Muscle of leg (tissue), 11 donors: ENCODE data around the gene MXD1. TPM values are rescaled to one million over a fixed set of nuclear protein-coding genes. Genes with fewer than 3 reads are reported as not detected.
A peak's percentile ranks its signal among the peaks of the same experiment; 100 is the strongest.

Experiments used
- DNase-seq: peaks from one replicate; pipeline ENCODE4 v3.0.0; 2013
- H3K27ac ChIP-seq: one replicate; pipeline ENCODE4 v1.5.1; 2013; ENCODE audit warnings: mild to moderate bottlenecking, low read length, control low read depth
- H3K27me3 ChIP-seq: one replicate; pipeline ENCODE4 v1.6.1; 2013; ENCODE audit warnings: low read length; ENCODE audit not compliant: control insufficient read depth, insufficient read depth
- H3K36me3 ChIP-seq: one replicate; pipeline ENCODE4 v1.6.1; 2013; ENCODE audit warnings: low read length; ENCODE audit not compliant: control insufficient read depth, insufficient read depth
- H3K4me1 ChIP-seq: one replicate; pipeline ENCODE4 v1.6.1; 2013; ENCODE audit warnings: low read length; ENCODE audit not compliant: control insufficient read depth, insufficient read depth
- H3K4me3 ChIP-seq: one replicate; pipeline ENCODE4 v1.5.1; 2013; ENCODE audit warnings: low read length, control low read depth
- H3K9me3 ChIP-seq: replicated peaks from 2 replicates; pipeline ENCODE4 v1.6.1; 2013; ENCODE audit warnings: low read depth, low read length; ENCODE audit not compliant: control insufficient read depth
- WGBS: methylation state at CpG from one replicate; pipeline ENCODE4 v1.1.5; 2013; ENCODE audit warnings: missing lambda C conversion rate; ENCODE audit not compliant: insufficient coverage; 5-methylcytosine and 5-hydroxymethylcytosine counted together
- polyA plus RNA-seq, 8 donors: library from polyadenylated mRNA; unstranded; fragments of 120-200 nt; gene quantifications; one replicate each; pipeline versions ENCODE4 v1.2.1 to v1.2.3, GENCODE V29; 2013; ENCODE audit warnings: inconsistent platforms in 1 of 8, low replicate concordance in 1 of 8; ENCODE audit not compliant: insufficient read length in 8 of 8, insufficient read depth in 1 of 8
- total RNA-seq: library from RNA; stranded (reverse); fragments of 120-200 nt; gene quantifications from one replicate; pipeline ENCODE4 v1.2.4, GENCODE V29; 2013

MXD1 gene
- total and polyA plus RNA-seq, 9 donors: 2.7 to 7.2 (median 4.6) TPM

DNA sequence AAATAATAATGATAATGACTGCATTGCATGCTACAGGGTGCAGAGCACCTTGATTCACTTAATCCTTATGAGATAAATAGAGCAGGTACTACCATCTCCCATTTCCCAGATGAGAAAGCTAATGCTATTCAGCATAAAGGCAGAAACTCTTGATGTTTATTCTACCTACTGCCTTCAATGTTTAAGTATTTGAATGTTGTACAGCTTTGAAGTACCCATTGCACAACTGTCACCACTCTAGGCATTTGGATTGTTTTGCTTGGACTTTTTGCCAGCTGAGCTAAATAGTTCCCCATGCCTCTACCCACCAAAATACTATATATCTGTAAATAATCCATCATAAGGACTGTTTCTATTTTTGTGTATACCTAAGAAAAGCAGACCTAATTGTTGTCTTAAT is 7.7 kb upstream of the MXD1 start:
- Histone ChIP-seq H3K4me1 (no peaks in the 10 kb centered on the region), H3K36me3 (peaks cover 35% of the 10 kb centered on the region)

DNA sequence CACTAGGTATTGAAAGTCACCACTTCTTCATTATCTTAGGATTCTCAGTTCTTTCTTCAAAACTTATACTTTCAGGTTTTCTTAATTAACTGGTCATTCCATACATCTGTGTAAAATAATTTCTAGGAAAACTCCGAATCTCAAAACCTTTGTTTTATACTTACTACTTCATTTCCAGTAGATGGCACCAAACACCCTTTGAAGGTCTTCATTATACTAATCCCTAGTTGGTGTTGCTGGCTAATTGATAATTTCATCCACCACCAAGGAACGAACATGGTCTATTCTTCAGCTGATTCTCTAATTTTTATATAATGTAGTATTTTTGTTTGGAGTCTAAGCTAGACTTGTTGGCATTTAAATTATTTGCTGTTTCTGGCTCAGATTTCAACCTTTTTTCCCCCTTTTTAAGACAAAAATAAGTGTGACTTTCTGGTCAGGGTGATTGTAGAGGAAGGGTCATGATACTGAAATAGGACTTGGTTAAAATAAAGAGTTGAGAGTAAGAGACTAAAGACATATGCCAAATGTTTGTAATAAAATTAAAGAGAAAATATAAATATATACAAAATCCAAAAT is 2.8 kb upstream of the MXD1 start:
- Histone ChIP-seq H3K36me3 (peaks cover 19% of the 10 kb centered on the region), H3K4me3 (no peak overlapping the region), H3K27ac (peak overlapping the region; percentile 33), H3K4me1 (peaks cover 4% of the 10 kb centered on the region), H3K9me3 (no peaks in the 10 kb centered on the region), H3K27me3 (no peaks in the 10 kb centered on the region)
- DNase-seq: peak; percentile 78
- no CpG with 5 or more reads among the region's 2 CpGs for WGBS

More for the DNA sequence above, 7.7 kb upstream of the MXD1 start:
- Histone ChIP-seq H3K27me3 (no peaks in the 10 kb centered on the region), H3K9me3 (no peaks in the 10 kb centered on the region), H3K4me3 (no peak overlapping the region), H3K27ac (no peak overlapping the region)
- no peak for DNase-seq

DNA sequence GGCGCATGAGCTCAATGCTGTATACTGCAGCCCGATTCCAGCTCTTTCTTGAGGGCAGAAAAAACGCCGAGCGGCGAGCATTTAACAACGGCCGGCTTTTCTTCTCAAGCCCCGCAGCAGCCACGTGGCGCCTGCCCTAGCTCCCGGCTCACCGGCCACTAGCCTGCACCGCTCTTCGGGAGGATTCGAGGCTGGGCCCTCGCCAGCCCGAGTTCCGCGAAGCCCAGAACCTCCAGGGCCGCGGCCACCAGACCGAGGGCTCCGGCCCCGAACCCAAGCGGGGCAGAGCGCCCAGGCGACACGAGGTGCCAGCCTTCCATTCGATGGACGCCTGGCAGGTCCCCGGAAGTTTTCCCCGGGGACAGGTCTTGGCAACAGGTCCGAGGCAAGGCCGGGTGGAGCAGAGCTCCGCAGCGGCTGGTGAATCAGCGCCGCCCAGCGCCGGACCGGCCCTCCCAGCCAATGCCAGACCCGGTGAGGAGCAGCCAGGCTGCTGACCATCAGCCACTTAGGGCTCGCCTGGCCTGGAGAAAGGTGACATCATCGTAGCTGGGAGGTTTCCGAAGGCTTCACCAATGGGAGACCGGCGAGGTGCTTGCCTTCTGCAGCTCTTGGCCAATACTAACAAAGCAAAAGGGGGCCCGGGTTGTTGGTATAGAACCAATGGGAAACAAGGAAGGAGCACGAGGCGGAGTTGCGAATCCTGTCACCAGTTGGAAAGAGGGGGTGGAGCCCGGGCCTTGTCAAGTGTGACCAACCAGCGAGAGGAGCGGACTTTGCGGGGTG is 552 bp upstream of the MXD1 start:
- Histone ChIP-seq H3K36me3 (peaks cover 4% of the 10 kb centered on the region), H3K27me3 (no peaks in the 10 kb centered on the region), H3K9me3 (no peaks in the 10 kb centered on the region), H3K4me3 (peak overlapping the region; percentile 91), H3K27ac (peak overlapping the region; percentile 99), H3K4me1 (peaks cover 4% of the 10 kb centered on the region)
- WGBS: under 1% methylated on average over 54 of the region's 56 CpGs
- DNase-seq: peak; percentile 100

DNA sequence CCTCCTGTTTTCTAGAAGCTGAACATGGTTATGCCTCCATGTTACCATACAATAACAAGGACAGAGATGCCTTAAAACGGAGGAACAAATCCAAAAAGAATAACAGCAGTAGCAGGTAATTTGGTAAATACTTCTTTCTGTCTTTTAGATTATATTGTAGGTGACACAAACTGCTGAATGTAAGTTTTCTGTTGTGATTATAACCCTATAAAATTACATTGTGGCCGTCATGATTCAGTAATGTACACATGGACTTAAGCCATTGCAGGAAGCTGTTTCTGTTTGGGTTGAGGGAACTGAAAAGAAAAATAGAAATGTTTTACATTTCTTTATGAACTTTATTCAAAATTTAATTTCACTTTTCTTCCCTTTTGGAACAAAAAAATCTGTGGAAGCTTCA is 1.2 kb downstream of the MXD1 start:
- Histone ChIP-seq H3K4me1 (peaks cover 4% of the 10 kb centered on the region), H3K27me3 (no peaks in the 10 kb centered on the region), H3K27ac (no peak overlapping the region), H3K36me3 (peaks cover 9% of the 10 kb centered on the region), H3K4me3 (no peak overlapping the region), H3K9me3 (no peaks in the 10 kb centered on the region)
- DNase-seq: no peak
- whole genome bisulfite sequencing: no CpG with 5 or more reads among the region's 2 CpGs

DNA sequence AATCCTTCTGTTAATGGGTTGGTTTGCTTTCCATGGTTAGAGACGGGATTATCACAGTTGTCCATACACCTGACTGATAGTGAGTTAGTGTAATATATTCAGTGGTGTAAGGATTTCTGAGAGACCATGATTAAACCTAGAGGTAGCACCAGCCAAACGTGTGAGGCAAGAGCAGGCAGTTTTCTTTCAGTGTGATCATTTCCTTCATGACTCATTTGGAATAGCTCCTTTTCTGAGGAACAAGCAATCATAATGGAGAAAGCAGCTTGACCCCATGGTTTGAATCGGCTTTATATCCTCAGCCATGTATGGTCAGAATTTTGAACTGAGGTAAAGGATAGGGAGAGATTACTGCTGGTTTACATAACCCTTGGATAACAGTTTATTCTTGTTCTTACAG is 2.9 kb downstream of the MXD1 start:
- Histone ChIP-seq H3K27me3 (no peaks in the 10 kb centered on the region), H3K36me3 (peaks cover 16% of the 10 kb centered on the region), H3K27ac (no peak overlapping the region), H3K9me3 (no peaks in the 10 kb centered on the region), H3K4me1 (peaks cover 4% of the 10 kb centered on the region), H3K4me3 (no peak overlapping the region)
- DNase-seq: peak; percentile 27
- 88% methylated on average over 1 of the region's 3 CpGs for WGBS

DNA sequence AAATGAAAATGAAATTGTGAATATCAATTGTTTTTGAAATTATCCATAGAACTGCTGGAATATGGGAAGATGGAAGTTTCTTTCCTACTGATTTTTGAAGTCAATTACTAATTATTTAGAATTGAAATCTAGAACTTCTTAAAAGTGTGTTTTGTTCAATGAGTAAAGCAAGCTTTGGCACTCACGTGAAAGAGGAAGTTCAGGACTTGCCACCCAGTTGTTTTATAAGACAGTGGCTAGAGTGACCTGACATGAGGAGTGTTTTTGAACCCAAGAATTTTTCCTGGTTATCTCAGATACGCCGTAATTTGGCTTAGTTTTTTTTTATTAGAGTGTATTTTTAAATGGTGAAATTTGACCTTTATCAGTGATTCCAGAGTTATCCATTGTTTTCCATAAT is 3.5 kb downstream of the MXD1 start:
- H3K27me3 ChIP-seq: no peaks in the 10 kb centered on the region
- H3K4me1 ChIP-seq: peaks cover 4% of the 10 kb centered on the region
- H3K36me3 ChIP-seq: peaks cover 19% of the 10 kb centered on the region
- no peak overlapping the region for H3K27ac ChIP-seq
- no peak for DNase-seq
- no peak overlapping the region for H3K4me3 ChIP-seq
- H3K9me3 ChIP-seq: no peaks in the 10 kb centered on the region
- no CpG with 5 or more reads among the region's 3 CpGs for WGBS

DNA sequence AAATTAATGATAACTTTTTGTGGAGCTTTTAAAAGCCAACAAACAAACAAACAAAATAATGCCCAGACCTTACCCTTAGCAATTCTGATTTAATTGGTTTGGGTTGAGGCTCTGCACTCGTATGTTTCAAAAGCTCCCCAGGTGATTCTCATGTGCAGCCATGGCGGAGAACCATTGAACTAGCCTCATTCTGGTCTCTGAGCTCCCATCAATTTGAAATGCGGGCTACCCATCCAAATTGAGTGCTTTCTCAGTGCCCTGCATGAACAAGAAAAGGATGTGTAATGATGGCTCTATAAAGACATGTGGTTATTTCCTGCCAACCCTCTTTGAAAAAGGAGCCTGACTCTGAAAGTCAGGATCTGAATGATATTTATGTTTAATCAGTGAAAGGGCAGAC is 8.2 kb downstream of the MXD1 start:
- Histone ChIP-seq H3K4me1 (no peaks in the 10 kb centered on the region), H3K36me3 (peaks cover 24% of the 10 kb centered on the region), H3K27me3 (no peaks in the 10 kb centered on the region), H3K9me3 (no peaks in the 10 kb centered on the region), H3K4me3 (no peak overlapping the region), H3K27ac (no peak overlapping the region)
- DNase-seq: no peak
- WGBS: 66% methylated on average over 3 of the region's 3 CpGs

DNA sequence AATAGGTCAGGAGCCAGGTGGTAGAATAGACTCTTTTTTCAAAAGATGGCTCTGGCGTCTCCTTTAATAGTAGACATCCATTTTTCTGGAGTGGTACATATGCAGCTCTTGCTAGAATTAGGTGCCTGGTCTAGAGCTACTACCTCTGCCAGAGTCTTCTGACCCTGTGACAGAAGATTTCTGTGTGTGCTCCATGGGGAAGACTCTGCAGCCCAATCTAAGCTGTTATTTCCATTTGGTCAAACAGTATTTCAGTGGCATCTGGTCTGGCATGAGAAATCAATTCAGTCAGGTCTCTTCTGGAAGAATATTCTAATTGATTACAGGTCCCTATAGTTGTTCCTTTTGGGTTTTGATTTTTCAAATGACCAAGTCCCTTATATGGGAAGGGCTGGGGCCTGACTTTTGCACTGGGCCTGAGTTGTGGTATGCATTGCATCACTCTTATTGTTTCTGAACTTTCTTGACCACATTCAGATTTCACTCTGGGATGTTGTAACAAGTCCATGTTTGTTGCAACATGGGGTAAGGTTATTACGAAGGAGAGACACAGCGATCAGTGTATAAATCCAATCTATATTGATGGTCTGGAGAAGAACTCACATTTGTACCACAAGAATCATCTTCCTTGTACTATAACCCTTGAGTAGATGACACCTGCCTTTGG is 12.1 kb downstream of the MXD1 start:
- DNase-seq: no peak
- H3K27me3 ChIP-seq: no peaks in the 10 kb centered on the region
- no peak overlapping the region for H3K4me3 ChIP-seq
- no CpG with 5 or more reads among the region's 3 CpGs for WGBS
- no peaks in the 10 kb centered on the region for H3K9me3 ChIP-seq
- peaks cover 11% of the 10 kb centered on the region for H3K36me3 ChIP-seq
- no peaks in the 10 kb centered on the region for H3K4me1 ChIP-seq
- no peak overlapping the region for H3K27ac ChIP-seq

DNA sequence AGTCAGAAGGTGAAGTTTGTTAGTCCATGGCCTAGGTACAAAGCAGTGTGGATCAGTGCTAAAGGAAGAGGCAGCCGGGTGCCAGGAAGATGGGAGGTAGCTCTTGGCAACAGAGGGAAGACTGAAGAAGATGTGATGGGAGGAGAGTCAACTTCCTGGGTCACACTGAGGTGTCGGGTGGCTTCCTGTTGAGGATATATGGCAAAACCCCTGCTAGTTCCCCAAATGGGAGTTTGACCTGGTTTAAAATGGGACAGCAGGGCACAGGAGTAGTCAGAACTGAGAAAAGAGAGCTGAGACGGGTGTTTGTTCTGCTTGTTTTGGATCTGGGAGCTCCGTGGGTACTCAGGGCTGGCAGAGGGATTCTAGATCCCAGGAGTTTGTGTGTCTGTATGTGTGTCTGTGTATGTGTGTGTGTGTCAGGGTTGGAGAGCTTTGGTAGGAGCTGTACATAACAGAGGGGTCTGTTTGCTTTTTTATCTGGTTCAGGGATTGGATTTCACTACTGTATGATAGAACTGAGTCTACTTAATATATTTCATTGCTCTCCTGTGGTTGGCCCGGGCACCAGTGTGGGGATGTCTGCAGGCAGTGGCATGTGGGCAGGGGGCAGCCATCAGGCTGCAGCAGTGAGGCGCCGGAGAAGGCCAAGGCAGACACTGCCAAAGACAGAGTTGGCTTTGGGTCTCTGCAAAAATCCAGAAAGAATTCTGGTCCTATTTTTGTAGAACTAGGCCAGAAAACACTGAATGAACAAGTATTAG is 17.1 kb downstream of the MXD1 start:
- H3K27me3 ChIP-seq: no peaks in the 10 kb centered on the region
- H3K27ac ChIP-seq: no peak overlapping the region
- H3K9me3 ChIP-seq: no peaks in the 10 kb centered on the region
- 77% methylated on average over 7 of the region's 7 CpGs for WGBS
- H3K4me3 ChIP-seq: no peak overlapping the region
- no peak for DNase-seq
- no peaks in the 10 kb centered on the region for H3K4me1 ChIP-seq
- H3K36me3 ChIP-seq: peaks cover 16% of the 10 kb centered on the region

DNA sequence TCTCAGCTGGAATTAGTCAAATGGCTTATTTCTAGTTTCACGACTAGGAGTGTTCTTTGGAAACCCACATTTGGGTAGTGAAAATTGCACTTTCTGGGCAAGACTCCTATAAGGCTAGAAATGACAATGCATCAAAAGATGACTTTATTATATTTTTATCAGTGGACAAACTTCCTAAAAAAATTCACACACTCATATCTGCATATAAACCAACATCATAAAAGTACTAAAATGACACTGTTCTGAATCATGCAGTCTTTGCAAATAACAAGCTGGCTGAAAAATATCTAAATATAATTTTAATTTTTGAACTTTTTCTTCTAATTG is 17.6 kb downstream of the MXD1 start:
- Histone ChIP-seq H3K9me3 (no peaks in the 10 kb centered on the region), H3K27me3 (no peaks in the 10 kb centered on the region), H3K4me3 (no peak overlapping the region), H3K27ac (no peak overlapping the region), H3K36me3 (peaks cover 21% of the 10 kb centered on the region), H3K4me1 (no peaks in the 10 kb centered on the region)
- no CpG with 5 or more reads among the region's 1 CpG for WGBS
- no peak for DNase-seq
